ENCODE results near the gene ARVCF.

ARVCF gene

DNA sequence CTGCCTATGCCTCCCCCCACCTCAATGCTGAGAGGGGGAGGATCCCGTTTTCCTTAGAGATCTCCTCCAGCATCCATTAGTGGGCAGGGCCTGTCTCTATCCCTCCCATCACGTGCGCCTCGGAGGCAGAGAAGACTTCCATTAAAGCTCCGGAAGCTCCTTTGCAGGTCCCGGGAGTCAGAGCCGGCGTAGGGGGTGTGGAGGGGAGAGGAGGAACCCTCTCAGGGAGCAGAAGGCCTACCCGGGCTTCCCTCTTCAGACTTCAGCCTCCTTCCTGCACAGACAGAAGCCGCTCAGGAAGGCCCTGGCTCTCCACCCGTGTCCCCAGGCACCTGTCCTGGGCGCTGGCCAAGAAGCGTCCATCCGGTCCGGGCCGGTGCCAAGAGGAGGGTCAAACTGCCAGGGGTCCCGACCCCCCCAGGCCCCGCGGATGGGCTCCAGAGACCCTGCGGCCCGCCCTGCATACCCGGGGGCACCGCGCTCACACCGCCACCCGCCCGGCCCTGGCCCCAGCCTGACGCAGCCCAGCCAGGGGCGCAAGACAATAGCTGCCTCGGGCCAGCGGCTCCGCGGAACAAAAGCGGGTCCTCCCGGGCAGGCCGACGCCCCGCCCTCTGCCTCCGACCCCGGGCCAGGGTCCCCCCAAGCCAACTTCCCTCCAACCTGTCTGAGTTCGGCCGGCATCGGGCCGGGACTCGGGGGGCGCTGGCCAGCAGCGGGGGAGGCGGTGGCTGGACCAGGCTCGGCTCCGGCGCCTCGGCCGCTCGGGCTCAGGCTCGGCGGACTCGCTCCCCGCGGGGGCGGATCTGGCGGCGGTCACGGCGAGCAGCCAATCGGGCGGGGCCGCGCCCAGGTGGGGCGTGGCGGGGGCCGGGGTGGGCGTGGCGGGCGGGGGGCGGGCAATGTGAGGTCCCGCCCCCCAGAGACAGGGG lies 29.9 kb downstream of the ARVCF start:
- DNase-seq (ENCODE audit: low read depth) = peak; percentile 28

DNA sequence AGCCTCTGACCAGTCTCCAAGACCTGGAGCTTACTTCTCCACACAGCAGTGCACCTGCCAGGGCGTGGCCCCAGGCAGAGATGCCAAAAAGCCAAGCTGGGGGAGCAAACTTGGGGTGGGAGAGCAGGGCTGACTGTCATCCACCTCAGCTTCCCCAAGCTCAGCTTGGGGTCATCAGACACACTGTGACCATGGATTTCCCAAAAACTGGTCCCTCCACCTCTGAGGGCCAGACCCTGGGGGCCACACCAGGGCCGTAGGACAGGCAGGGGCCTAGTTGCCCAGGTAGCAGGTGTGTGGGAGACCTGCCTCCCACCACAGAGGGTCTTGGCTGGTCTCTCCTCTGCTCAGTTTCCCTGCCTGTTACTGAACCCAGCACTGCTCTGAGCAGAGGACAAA lies 30.6 kb downstream of the ARVCF start:
- no peak for DNase-seq (ENCODE audit: low read depth)

DNA sequence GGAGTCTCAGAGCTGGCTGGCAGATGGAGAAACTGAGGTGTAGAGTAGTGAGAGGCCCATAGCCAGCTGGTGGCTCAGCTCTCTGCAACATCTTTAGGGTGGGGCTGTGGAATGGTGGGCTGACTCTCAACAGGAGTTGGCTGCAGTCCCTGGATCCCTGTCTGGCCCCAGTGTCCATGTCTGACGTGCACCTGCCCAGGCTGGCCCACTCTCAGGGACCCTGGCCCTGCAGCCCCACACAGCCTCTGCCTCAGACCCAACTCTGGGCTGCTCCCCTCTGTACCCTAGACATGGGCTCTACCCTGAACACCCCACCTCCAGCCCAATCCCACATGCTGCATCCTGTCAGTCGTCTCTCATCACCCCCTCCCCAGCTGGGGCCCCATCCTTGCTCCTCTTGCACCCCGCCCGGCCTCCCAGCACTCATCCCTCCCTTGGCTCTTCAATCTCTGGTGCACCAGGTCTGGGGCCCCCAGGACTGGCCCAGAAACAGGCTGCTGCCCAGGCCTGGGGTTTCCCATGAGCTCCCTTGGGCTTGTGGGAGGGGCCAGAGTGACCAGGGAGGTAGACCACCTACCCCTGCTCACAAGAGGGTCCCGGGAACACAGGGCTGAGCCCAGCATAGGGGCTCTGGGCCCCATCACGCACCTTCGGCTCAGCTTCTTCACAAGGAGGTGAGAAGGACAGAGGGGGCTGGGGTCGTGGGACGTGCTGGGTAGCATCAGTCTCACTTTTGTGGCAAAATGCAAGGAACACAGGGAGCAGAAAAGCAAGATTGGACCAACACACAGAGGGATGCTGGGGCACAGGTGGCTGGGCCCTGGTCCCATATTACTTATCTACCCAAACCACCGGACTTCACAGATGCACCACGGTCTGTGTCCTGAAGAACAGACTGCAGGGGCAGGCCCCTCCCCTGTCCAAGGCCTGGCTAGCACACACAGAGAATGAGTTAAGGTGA lies 31.5 kb downstream of the ARVCF start:
- DNase-seq (ENCODE audit: low read depth) = no peak

DNA sequence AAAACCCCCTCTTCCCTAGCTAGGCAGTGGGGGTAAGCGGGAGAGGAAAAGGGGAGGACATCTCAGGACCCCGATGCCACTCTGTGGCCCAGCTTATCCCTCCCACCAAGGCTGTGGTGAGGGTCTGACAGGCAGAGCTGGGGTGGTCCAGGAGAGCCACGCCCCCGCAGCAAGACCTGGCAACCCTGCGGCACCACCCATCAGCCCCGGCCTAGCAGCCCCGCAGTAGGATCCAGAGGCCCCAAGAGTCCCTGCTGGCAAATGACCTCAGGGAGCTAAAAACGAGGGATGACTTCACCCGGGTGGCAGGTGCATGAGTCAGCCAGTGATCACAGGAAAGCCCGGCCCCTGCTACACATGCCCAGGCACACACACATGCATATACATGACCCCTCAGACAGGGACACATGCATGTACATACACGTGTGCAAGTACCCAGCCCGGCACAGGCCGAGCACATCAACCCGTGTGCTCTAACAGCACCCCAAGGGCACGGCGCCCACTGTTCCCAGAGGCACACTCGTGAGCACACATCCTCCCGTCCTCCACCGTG lies 32.3 kb downstream of the ARVCF start:
- no peak for DNase-seq (ENCODE audit: low read depth)

DNA sequence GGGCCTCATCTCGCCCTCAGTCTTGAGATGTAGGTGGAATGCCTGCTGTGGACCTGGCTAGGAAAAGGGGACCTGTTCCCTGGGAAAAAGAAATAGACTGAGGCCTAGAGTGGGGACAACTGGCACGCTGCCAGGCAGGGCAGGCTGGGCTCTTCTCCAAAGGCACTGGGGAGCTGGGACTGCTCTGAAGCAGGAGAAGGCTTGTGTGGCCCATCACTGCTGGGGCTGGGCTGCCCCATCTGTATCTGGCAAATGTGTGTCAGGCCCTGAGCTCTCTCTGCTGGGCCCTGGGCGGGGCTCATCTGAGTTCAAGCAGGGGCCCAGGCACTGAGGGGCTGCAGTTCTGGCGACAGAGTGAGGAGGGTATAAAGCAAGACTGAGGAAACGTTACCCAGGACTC lies 32.9 kb downstream of the ARVCF start:
- DNase-seq (ENCODE audit: low read depth) = no peak

DNA sequence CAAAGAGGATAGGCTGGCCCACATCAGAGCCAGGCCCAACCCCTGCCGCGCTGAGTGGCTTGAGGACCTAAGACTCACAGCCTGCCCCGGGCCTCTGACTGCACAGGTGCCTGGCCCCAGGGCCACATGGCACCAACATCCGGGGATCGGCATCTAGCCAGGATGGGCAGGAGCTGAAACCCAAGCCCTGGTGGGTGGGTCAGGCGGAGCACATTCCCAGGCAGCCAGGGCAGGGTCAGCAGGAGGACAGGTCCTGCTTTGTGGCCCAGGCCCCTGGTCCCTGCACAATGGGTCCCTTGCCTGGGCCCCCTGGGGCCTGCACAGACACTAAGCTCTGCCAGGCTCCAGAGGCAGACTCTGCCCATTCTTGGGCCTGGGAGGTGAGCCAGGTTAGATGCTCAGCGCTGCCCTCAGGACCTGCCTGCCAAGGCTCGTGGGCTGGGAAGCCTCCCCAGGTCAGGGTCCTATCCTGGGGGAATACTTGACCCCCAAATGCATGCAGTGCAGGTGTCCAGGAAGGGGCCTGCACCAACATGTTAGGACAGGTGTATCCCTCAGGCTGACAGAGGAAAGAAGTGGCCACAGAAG lies 33.5 kb downstream of the ARVCF start:
- no peak for DNase-seq (ENCODE audit: low read depth)

DNA sequence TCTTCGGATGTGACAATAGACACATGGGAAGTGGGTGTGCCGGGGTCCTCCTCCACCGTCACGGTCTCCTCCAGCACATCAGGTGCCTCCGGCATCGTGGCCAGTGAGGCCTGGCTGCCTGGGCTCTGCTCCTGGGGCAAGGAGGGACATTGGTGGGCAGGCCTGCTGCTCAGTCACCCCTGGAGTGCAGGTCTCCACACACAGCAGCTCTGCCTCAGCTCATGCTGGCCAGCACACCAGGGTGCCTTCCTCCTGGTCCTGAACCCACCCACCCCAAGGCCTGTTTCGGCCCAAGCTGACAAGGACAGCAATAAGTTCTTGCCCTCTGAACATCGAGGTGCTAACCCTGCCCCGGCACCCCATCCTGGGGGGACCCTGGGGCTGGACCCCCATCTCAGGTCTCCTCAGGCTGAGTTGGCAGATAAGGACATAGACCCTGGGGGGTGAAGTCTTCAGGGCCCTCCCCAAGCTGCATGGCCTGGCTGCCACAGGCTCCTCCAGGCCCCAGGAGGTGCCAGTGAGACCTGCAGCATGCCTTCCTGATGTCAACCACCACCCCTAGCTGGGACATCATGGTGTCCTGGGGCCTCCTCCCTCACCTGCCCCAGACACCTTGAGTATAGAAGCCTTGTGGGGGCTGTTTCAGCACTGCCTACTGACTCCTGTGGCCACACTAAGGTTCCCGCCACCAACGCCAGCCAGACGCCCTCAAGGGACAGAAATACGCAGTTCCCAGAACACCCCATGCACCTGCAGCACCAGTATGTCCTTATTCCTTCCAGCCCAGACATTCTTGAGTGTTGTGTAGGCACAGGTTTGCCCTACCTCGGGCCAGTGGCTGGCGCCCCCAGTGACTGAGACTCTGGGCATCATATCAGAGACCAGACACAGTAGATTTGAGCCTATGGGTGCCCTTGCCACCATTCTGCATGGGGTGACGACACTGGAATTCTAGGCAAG lies 34.4 kb downstream of the ARVCF start:
- DNase-seq (ENCODE audit: low read depth) = no peak

DNA sequence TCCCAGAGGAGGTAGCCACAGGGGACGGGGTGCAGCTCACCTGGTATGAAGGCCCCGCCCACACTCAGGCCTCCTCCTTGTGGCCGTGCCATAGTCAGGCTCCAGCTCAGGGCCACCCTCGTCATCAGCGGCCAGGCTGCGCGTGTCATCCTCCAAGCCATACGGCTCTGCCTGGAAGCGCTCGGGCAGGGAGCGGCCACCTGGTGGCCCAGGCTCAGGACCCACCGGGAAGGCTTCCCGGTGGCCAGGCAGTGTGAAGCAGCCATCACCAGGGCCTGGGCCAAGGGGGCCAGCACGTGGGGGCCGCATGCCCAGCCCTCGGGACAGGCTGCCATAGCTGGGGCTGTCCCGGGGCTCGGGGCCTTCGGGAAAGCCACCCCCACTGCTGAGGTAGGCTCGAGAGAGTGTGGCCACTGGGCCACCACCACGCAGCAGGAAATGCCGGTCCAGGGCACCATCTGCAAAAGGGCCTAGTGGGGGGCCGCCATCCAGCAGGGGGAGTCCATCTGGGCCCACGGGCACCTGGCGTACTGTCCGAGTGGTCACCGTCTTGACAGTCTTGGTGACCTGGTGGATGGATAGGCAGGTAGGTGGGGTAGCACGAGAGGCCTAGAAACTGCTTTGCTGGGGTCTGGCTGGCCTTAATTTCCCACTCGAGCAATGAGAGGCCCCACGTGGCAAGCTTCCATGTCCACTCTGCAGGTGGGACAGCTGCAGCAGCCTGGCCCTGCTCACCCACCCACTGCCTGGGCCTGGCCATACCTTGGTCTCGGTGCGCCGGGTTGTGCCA lies 35.3 kb downstream of the ARVCF start:
- no peak for DNase-seq (ENCODE audit: low read depth)

DNA sequence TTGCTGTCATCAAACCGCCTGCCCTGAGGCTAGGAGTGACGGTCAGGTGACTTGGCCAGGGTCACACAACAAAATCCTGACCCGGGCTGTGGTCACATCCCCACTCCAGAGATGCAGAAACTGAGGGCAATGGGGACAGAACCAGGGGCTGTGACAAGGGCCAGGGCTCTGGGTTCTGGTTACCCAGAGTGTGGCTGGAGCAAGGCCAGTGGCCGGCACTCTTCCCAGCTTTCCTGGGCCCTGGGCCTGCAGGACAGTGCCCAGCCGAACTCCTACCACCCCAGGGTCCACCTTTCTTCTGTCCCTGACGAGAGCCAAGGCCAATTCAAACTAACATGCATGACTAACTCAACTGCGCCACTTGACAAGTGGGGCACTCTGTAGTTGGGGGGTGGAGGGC lies 35.9 kb downstream of the ARVCF start:
- DNase-seq (ENCODE audit: low read depth) = no peak

DNA sequence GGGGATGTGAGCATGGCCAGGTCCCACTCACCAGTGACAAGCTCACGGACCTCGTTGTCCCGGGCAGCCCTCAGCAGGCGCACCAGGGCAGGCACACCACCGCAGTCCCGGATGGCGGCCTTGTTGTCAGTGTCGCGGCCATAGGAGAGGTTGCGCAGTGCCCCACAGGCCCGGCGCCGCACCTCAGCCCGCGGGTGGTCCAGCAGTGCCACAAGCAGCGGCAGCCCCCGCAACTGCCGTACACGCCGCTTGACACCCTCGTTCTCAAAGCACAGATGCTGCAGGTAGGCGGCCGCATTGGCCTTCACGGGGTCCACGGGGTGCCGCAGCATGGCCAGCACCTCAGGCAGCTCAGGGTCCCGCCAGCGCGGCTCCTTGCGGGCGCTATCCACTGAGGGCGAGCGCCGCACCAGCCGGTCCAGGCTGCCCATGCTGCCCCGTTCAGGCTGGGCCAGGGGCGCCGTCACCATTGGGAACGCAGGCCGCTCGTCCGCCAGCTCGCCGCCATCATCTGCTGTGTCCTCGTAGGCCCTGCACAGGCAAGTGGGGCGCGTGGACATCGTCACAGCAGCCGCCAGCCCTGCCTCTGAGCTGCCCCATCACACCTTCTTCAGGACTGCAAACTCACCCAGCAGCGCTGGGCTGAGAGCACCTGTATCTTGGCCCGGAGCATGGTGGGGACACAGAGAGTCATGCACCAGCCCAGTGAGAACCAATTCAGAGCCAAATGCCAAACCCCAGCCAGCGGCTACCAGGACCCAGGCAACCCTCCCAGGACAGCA lies 36.7 kb downstream of the ARVCF start:
- DNase-seq (ENCODE audit: low read depth) = no peak

DNA sequence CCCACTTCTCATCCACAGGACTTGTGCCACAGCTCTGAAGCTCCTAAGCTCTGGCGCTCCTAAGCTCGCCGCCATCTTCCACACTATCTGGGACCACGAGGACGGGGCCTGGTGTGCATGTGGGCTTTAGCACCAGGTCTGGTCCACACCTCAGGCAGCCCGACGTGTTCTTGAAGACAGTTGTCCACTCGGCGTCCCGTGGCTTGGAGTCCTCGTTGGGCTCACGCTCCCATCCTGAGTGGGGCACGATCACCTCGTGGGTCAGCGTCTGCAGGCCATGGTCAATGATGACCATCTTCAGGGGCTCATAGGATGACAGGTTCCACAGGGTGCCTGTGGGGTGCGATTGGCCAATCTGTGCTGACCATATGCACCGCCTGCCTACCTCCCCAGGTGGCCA lies 37.9 kb downstream of the ARVCF start:
- no peak for DNase-seq (ENCODE audit: low read depth)

DNA sequence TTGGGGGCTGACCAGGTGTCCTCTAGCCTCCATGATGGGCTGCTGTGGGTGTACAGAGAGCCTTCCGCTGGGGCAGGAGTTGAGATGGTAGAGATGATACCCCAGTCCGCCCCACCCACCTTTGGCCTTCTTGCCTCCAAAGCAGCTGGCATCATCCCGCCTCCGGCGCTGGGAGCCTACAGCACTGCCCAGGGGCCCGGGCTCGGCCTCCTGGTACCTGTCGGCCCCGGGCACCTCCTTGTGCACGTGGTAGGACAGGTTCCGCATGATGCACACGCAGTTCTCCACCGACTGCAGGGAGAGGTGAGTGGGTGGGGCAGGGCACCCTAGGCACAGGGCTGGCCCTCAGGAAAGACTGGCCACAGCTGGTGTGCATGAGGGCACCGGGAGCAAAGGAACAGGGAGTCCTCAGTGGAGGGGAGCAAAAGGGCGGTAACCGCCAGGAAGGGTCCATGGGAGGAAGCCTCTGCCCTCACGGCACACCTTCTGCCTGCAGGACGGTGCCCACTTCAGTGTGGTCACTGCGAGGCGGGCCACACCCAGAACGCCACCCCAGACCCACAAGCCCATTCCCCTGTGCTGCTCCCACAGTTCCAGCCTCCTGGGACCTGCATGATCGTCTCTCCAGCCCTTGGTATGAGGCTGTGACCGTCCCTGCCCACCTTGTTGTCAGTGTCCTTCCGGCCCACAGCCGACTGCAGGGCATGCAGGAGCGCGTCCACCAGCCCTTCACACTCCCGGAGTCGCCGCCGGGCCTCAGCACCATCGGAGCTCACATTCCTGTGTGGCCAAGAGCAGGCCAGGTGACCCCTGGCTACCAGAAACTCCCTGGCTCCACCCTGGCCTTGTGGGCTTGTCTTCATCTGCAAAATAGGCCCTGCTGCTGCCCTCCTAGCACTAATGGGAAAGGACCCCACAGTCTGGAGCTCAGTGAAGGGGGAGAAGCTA lies 39.1 kb downstream of the ARVCF start:
- DNase-seq (ENCODE audit: low read depth) = no peak

DNA sequence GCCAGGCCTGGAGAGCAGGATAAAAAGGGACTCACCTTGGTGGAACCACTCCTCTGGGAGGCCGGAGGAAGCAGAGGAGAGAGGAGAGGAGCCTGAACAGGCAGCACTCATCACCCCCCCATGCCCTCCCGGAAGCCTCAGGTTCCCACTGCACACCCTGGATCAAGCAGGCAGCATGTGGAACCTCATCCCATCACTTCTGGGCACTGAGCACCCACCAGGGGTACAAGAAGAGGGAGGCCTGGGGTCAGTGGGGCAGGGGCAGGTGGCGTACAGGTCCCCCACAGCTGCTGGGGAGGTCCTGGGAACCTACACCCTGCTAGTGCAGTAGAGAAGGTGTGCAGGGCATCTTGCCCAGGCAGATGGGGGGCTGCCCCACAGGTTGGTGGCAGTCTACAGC lies 40.0 kb downstream of the ARVCF start:
- no peak for DNase-seq (ENCODE audit: low read depth)

DNA sequence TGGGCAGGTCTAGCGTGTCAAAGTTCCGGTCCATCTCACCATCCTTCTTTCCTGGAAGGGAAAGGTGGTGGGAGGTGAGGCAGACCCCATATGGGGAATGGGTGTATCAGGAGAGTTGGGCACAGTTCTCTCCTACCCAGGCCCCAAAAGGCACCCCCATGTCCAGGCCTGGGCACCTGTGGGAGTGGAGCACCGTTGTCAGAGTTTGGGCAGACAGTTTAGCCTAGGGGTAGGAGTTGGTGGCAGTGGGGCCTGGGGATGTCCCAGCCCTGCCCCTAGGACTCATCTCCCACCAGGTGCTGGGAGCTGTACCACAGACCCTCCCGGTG lies 41.0 kb downstream of the ARVCF start:
- no peak for DNase-seq (ENCODE audit: low read depth)

DNA sequence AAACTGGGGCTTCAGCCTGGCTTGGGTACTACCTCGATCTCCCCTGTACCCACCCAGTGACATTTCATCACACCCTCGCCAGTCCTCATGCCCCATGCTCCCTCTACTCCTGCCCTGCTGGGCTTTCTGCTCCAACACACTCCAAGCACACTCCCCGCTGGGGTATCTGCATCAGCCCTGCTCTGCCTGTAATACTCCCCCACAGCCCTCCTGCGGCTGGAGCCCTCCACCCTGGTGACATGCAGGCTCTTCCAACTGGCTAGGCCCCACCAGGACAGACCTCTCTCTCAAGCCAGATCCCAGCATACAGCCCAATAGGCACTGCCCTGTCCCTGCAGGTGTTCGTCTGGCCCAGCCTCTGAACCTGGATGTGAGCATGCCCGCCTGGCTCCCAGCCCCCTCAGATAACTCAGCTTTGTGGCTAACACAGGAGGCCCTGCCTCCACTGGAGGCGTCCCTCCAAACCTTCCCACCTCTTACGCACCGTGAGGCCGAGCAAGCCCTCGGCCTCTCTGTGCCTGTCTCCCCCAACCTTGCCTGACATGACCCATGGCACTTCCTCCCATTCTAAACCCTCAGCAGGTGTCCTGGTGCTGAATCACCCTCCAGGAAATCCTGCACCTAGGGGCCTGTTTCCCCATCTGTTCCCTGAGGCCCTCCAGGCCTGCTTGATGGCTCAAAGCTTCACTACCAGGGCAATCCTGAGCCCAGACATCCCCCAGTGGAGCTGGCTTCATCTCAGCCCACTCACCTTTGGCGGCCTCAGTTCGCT lies 41.5 kb downstream of the ARVCF start:
- DNase-seq (ENCODE audit: low read depth) = no peak

DNA sequence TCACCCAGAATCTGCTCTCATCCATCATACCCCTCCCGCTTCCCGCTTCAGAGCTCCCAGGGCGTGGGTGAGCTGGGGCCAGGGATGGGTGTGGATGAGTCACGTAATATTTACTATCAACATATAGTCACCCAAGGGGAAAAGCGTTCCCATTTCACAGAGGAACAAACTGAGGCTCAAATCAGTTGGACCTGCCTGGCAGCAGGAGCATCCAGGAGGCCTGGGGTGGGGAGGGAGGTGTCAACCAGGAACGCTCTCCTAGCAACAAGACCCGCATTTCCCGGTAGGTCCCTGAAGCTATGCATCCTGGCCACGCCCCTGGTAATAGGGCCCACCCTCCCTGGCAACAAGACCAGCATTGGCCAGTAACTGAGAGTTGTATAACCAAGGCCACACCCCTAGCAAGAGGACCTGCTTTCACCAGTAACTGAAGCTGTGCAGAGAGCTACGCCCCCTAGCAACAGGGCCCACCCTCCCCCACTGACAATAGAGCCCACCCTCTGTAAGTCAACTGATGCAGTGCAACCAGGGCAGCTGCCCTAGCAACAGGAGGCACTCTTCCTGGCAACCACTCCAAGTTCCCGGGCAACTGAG lies 42.3 kb downstream of the ARVCF start:
- DNase-seq (ENCODE audit: low read depth) = no peak

DNA sequence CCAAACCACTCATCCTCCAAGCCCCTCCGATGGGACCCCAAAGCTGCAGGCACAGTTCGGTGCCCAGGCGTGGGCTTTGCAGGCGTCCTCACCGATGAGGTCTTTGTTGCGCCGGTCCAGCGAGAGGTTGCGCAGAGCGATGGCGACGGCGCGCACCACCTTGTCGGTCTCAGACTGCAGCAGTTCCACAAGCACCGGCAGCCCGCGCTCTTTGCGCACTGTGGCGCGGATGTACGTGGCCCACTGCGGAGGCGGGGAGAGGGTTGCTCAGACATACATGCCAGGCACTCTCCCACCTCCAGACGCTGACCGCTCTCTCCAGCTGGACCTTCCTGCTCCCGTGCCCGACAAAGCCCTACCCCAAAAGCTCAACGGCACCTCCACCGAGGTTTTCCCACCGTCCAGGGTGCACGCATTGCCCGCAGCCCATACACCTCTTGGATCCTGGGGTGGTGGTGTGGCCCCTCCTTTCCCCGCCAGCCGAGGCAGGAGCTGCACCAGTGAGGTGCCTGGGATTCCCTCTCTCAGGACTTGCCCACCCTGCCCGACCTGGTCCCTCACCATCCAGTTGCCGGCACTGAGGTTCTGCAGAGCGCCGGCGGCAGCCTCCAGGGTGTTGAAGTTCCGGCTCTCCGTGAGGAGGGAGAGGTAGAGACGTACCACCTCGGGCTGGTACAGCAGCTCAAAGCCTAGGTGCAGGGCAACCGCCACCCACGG lies 42.9 kb downstream of the ARVCF start:
- no peak for DNase-seq (ENCODE audit: low read depth)

All from activated gamma-delta T cell treated with anti-CD3 and anti-CD28 coated beads, Interleukin-2, amount 50 U/mL, for 16 hours (primary cell).